ENCODE results near the gene ADGRF1.

ADGRF1 gene

GRCh38 chr6:47078991-47079390, 36.9 kb upstream of the ADGRF1 start:
- Histone ChIP-seq H3K36me3 (ENCODE audit: control insufficient read depth in 1 of 2, insufficient read depth in 2 of 2, low read depth in 1 of 2, low read length in 2 of 2) (no peaks in the 10 kb centered on the region), H3K4me1 (ENCODE audit: control insufficient read depth, insufficient read depth, low read depth, low read length) (peaks cover 3% of the 10 kb centered on the region), H4K91ac (ENCODE audit: low read length) (peak overlapping the region; percentile 76), H3K4me3 (ENCODE audit: insufficient read depth in 1 of 2, low read depth in 1 of 2, low read length in 2 of 2) (no peak overlapping the region), H3K23ac (ENCODE audit: low read length in 2 of 2) (no peak overlapping the region), H3K9me3 (ENCODE audit: control insufficient read depth, low read length) (no peaks in the 10 kb centered on the region), H3K9ac (ENCODE audit: low read length) (no peak overlapping the region), H2AFZ (ENCODE audit: low read depth, low read length) (no peak overlapping the region), H2AK5ac (ENCODE audit: low read length, severe bottlenecking) (no peak overlapping the region), H3K18ac (ENCODE audit: low read depth in 1 of 2, low read length in 2 of 2) (peak overlapping the region; percentile 68 to 86), H3K4me2 (ENCODE audit: low read length, poor library complexity, severe bottlenecking) (no peak overlapping the region), H3K79me1 (replicated peaks; ENCODE audit: low read length, poor library complexity, severe bottlenecking) (no peaks in the 10 kb centered on the region), H3K27me3 (ENCODE audit: control insufficient read depth in 1 of 2, insufficient read depth in 1 of 2, low read length in 2 of 2) (peaks cover 0 to 12% of the 10 kb centered on the region in 2 experiments), H4K8ac (ENCODE audit: low read length) (peak overlapping the region; percentile 45), H2BK12ac (ENCODE audit: low read length in 2 of 2) (peak overlapping the region; percentile 22 to 98), H3K4ac (ENCODE audit: low read depth in 1 of 2, low read length in 2 of 2) (peak overlapping the region in 1 of 2 experiments; percentile 94), H2BK120ac (ENCODE audit: low read depth, low read length) (no peak overlapping the region), H2BK15ac (ENCODE audit: low read depth, poor library complexity, severe bottlenecking) (no peak overlapping the region), H3K14ac (ENCODE audit: low read length in 2 of 2) (peak overlapping the region in 1 of 2 experiments; percentile 44), H2BK5ac (ENCODE audit: low read depth, low read length, poor library complexity, severe bottlenecking) (no peak overlapping the region), H3K27ac (ENCODE audit: low read length, poor library complexity, severe bottlenecking) (no peak overlapping the region)
- no peak for DNase-seq
- WGBS = 80% methylated on average over 6 of the region's 6 CpGs

- Histone ChIP-seq H3K9me3 (ENCODE audit: control insufficient read depth, low read length) (no peaks in the 10 kb centered on the region), H2BK12ac (ENCODE audit: low read length in 2 of 2) (peak overlapping the region in 1 of 2 experiments; percentile 69), H3K14ac (ENCODE audit: low read length in 2 of 2) (no peak overlapping the region), H2AK5ac (ENCODE audit: low read length, severe bottlenecking) (no peak overlapping the region), H3K4me1 (ENCODE audit: control insufficient read depth, insufficient read depth, low read depth, low read length) (peaks cover 3% of the 10 kb centered on the region), H2BK15ac (ENCODE audit: low read depth, poor library complexity, severe bottlenecking) (no peak overlapping the region), H3K4me2 (ENCODE audit: low read length, poor library complexity, severe bottlenecking) (no peak overlapping the region), H3K9ac (ENCODE audit: low read length) (no peak overlapping the region), H3K23ac (ENCODE audit: low read length in 2 of 2) (no peak overlapping the region), H3K27me3 (ENCODE audit: control insufficient read depth in 1 of 2, insufficient read depth in 1 of 2, low read length in 2 of 2) (peaks cover 0 to 12% of the 10 kb centered on the region in 2 experiments), H3K18ac (ENCODE audit: low read depth in 1 of 2, low read length in 2 of 2) (peak overlapping the region in 1 of 2 experiments; percentile 56), H4K8ac (ENCODE audit: low read length) (no peak overlapping the region), H3K36me3 (ENCODE audit: control insufficient read depth in 1 of 2, insufficient read depth in 2 of 2, low read depth in 1 of 2, low read length in 2 of 2) (no peaks in the 10 kb centered on the region), H3K79me1 (replicated peaks; ENCODE audit: low read length, poor library complexity, severe bottlenecking) (no peaks in the 10 kb centered on the region), H2BK120ac (ENCODE audit: low read depth, low read length) (no peak overlapping the region), H2BK5ac (ENCODE audit: low read depth, low read length, poor library complexity, severe bottlenecking) (no peak overlapping the region), H3K4ac (ENCODE audit: low read depth in 1 of 2, low read length in 2 of 2) (peak overlapping the region in 1 of 2 experiments; percentile 86), H3K27ac (ENCODE audit: low read length, poor library complexity, severe bottlenecking) (no peak overlapping the region), H4K91ac (ENCODE audit: low read length) (no peak overlapping the region), H3K4me3 (ENCODE audit: insufficient read depth in 1 of 2, low read depth in 1 of 2, low read length in 2 of 2) (no peak overlapping the region), H2AFZ (ENCODE audit: low read depth, low read length) (no peak overlapping the region)
- DNase-seq = peak; percentile 84
- 64% methylated on average over 8 of the region's 9 CpGs for WGBS
Observed at GRCh38 chr6:47076422-47077344, 34.6 kb upstream of the ADGRF1 start.

GRCh38 chr6:47075741-47076421, 33.7 kb upstream of the ADGRF1 start:
- DNase-seq = peak; percentile 70
- H3K18ac ChIP-seq (ENCODE audit: low read depth in 1 of 2, low read length in 2 of 2) = peak overlapping the region; percentile 71 to 89
- peak overlapping the region; percentile 5 for H4K8ac ChIP-seq (ENCODE audit: low read length)
- H3K27me3 ChIP-seq (ENCODE audit: control insufficient read depth in 1 of 2, insufficient read depth in 1 of 2, low read length in 2 of 2) = peaks cover 0 to 12% of the 10 kb centered on the region in 2 experiments
- H3K27ac ChIP-seq (ENCODE audit: low read length, poor library complexity, severe bottlenecking) = no peak overlapping the region
- peaks cover 3% of the 10 kb centered on the region for H3K4me1 ChIP-seq (ENCODE audit: control insufficient read depth, insufficient read depth, low read depth, low read length)
- no peak overlapping the region for H3K23ac ChIP-seq (ENCODE audit: low read length in 2 of 2)
- no peaks in the 10 kb centered on the region for H3K36me3 ChIP-seq (ENCODE audit: control insufficient read depth in 1 of 2, insufficient read depth in 2 of 2, low read depth in 1 of 2, low read length in 2 of 2)
- no peak overlapping the region for H2AK5ac ChIP-seq (ENCODE audit: low read length, severe bottlenecking)
- no peak overlapping the region for H2AFZ ChIP-seq (ENCODE audit: low read depth, low read length)
- no peak overlapping the region for H2BK5ac ChIP-seq (ENCODE audit: low read depth, low read length, poor library complexity, severe bottlenecking)
- peak overlapping the region; percentile 87 for H2BK120ac ChIP-seq (ENCODE audit: low read depth, low read length)
- peak overlapping the region; percentile 77 for H4K91ac ChIP-seq (ENCODE audit: low read length)
- H3K9me3 ChIP-seq (ENCODE audit: control insufficient read depth, low read length) = no peaks in the 10 kb centered on the region
- H2BK12ac ChIP-seq (ENCODE audit: low read length in 2 of 2) = peak overlapping the region; percentile 100
- peak overlapping the region; percentile 86 for H2BK15ac ChIP-seq (ENCODE audit: low read depth, poor library complexity, severe bottlenecking)
- no peak overlapping the region for H3K4me3 ChIP-seq (ENCODE audit: insufficient read depth in 1 of 2, low read depth in 1 of 2, low read length in 2 of 2)
- H3K4me2 ChIP-seq (ENCODE audit: low read length, poor library complexity, severe bottlenecking) = no peak overlapping the region
- WGBS = 51% methylated on average over 8 of the region's 8 CpGs
- H3K9ac ChIP-seq (ENCODE audit: low read length) = no peak overlapping the region
- no peaks in the 10 kb centered on the region for H3K79me1 ChIP-seq (replicated peaks; ENCODE audit: low read length, poor library complexity, severe bottlenecking)
- H3K4ac ChIP-seq (ENCODE audit: low read depth in 1 of 2, low read length in 2 of 2) = peak overlapping the region; percentile 94 to 99
- peak overlapping the region in 1 of 2 experiments; percentile 37 for H3K14ac ChIP-seq (ENCODE audit: low read length in 2 of 2)

- no peak overlapping the region for H3K4me2 ChIP-seq (ENCODE audit: low read length, poor library complexity, severe bottlenecking)
- H3K27me3 ChIP-seq (ENCODE audit: control insufficient read depth in 1 of 2, insufficient read depth in 1 of 2, low read length in 2 of 2) = peaks cover 0 to 11% of the 10 kb centered on the region in 2 experiments
- H3K79me1 ChIP-seq (replicated peaks; ENCODE audit: low read length, poor library complexity, severe bottlenecking) = no peaks in the 10 kb centered on the region
- H2BK15ac ChIP-seq (ENCODE audit: low read depth, poor library complexity, severe bottlenecking) = peak overlapping the region; percentile 63
- H3K27ac ChIP-seq (ENCODE audit: low read length, poor library complexity, severe bottlenecking) = no peak overlapping the region
- WGBS = 94% methylated on average over 4 of the region's 4 CpGs
- no peak overlapping the region for H3K4me3 ChIP-seq (ENCODE audit: insufficient read depth in 1 of 2, low read depth in 1 of 2, low read length in 2 of 2)
- no peak for DNase-seq
- peak overlapping the region; percentile 37 to 89 for H3K18ac ChIP-seq (ENCODE audit: low read depth in 1 of 2, low read length in 2 of 2)
- peak overlapping the region; percentile 78 for H4K8ac ChIP-seq (ENCODE audit: low read length)
- H2AFZ ChIP-seq (ENCODE audit: low read depth, low read length) = no peak overlapping the region
- H4K91ac ChIP-seq (ENCODE audit: low read length) = no peak overlapping the region
- peak overlapping the region in 1 of 2 experiments; percentile 35 for H3K4ac ChIP-seq (ENCODE audit: low read depth in 1 of 2, low read length in 2 of 2)
- H2BK12ac ChIP-seq (ENCODE audit: low read length in 2 of 2) = peak overlapping the region; percentile 79 to 94
- peak overlapping the region; percentile 54 for H2BK120ac ChIP-seq (ENCODE audit: low read depth, low read length)
- H3K9me3 ChIP-seq (ENCODE audit: control insufficient read depth, low read length) = no peaks in the 10 kb centered on the region
- H3K14ac ChIP-seq (ENCODE audit: low read length in 2 of 2) = no peak overlapping the region
- no peak overlapping the region for H3K23ac ChIP-seq (ENCODE audit: low read length in 2 of 2)
- H3K9ac ChIP-seq (ENCODE audit: low read length) = no peak overlapping the region
- H3K4me1 ChIP-seq (ENCODE audit: control insufficient read depth, insufficient read depth, low read depth, low read length) = peaks cover 3% of the 10 kb centered on the region
- no peaks in the 10 kb centered on the region for H3K36me3 ChIP-seq (ENCODE audit: control insufficient read depth in 1 of 2, insufficient read depth in 2 of 2, low read depth in 1 of 2, low read length in 2 of 2)
- no peak overlapping the region for H2BK5ac ChIP-seq (ENCODE audit: low read depth, low read length, poor library complexity, severe bottlenecking)
- no peak overlapping the region for H2AK5ac ChIP-seq (ENCODE audit: low read length, severe bottlenecking)
Observed at GRCh38 chr6:47075168-47075567, 33.0 kb upstream of the ADGRF1 start.
